Tibial artery (tissue), 4 donors: ENCODE results near the gene CACNA1A.

Experiments
- DNase-seq, 2 donors: peaks; one replicate each; pipeline ENCODE4 v3.0.0-alpha.2; 2019
- H3K27ac ChIP-seq, 2 donors: fragments of 200-600 bp; sonication (generic) in 1 of 2; 1 replicate in 1 of 2; 2 replicates in 1 of 2; pipeline ENCODE4 v1.5.1; 2018 to 2019; ENCODE audit warnings: mild to moderate bottlenecking in 1 of 2
- H3K27me3 ChIP-seq, 2 donors: fragments of 200-600 bp; sonication (generic) in 1 of 2; one replicate each; pipeline versions ENCODE4 v1.5.1 to v1.6.0; 2016 to 2019
- H3K36me3 ChIP-seq, 3 donors: fragments of 200-600 bp; sonication (generic) in 2 of 3; one replicate each; pipeline ENCODE4 v1.5.1; 2016 to 2019; ENCODE audit warnings: mild to moderate bottlenecking in 2 of 3
- H3K4me1 ChIP-seq, 4 donors: fragments of 200-600 bp; sonication (generic) in 2 of 4; 1 replicate in 3 of 4; 2 replicates in 1 of 4; pipeline ENCODE4 v1.5.1; 2016 to 2019
- H3K4me3 ChIP-seq, 2 donors: fragments of 200-600 bp; sonication (generic) in 1 of 2; 1 replicate in 1 of 2; 2 replicates in 1 of 2; pipeline ENCODE4 v1.5.1; 2018 to 2019; ENCODE audit warnings: mild to moderate bottlenecking in 2 of 2
- H3K9me3 ChIP-seq, 3 donors: fragments of 200-600 bp; sonication (generic) in 1 of 3; one replicate each; pipeline ENCODE4 v1.5.1; 2016 to 2019
- CTCF ChIP-seq, 2 experiments: fragments of 200-600 bp in 1 of 2; fragments of 450-650 bp in 1 of 2; IDR thresholded peaks; one replicate each; pipeline ENCODE4 v1.5.1; 2017 to 2019; ENCODE audit warnings: antibody characterized with exemption in 2 of 2, mild to moderate bottlenecking in 1 of 2, moderate library complexity in 1 of 2
- intact Hi-C: fragments of 100-400 bp; cut with DNase I; formaldehyde crosslinking; loops from one replicate; pipeline ENCODE4 v1.15.0; 2023; ENCODE audit warnings: low total_unique reads

The CACNA1A gene

DNA sequence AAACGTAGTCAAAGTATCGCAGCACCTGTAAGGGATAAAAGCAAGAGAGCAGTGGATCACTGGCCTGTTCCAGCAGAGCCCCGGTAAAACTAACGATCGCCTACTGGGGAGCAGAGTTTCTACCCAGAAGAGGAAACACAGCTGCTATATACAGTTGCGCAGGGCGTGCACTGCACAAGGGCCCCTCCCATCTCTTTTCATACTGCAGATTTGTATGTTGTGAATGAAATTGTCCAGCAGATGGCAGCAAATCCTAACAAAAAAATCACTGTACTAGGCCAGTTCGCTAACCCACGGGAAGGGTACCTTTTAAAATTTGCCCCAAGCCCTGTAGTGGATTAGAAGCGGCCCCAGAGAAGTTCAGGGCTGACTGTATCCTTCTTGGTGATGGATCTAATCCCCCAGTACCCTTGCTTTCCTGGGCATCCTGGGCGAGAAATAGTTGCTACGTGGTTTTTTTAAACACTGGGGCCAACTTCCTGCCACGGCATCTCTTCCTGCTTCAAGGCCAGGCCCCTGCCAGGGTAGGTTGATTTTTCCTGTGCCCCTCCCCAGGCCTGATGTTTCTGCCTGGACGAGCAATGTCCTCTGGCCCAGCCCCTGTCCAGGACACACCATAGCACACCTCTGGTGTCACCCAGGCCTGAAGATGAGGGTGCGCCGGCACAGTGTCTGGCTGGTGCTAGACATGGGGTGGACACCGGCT lies 229.0 kb downstream of the CACNA1A start:
- H3K27ac ChIP-seq: no peak overlapping the region
- H3K36me3 ChIP-seq: no peaks in the 10 kb centered on the region
- H3K4me1 ChIP-seq: peaks cover 0 to 11% (median 5%) of the 10 kb centered on the region in 4 donors
- H3K27me3 ChIP-seq: peaks cover 0 to 9% of the 10 kb centered on the region in 2 donors
- no peak overlapping the region for H3K4me3 ChIP-seq
- intact Hi-C loops: loop anchor here (5.0 to 10.0 kb wide), 4 partner anchors 155 to 608 kb away; no protein-coding TSS in a partner anchor
- no peaks in the 10 kb centered on the region for H3K9me3 ChIP-seq
- TF ChIP-seq CTCF (IDR thresholded peaks at IDR 0.05): peak; percentile 59 to 77
- peak in 1 of 2 donors; percentile 34 for DNase-seq

DNA sequence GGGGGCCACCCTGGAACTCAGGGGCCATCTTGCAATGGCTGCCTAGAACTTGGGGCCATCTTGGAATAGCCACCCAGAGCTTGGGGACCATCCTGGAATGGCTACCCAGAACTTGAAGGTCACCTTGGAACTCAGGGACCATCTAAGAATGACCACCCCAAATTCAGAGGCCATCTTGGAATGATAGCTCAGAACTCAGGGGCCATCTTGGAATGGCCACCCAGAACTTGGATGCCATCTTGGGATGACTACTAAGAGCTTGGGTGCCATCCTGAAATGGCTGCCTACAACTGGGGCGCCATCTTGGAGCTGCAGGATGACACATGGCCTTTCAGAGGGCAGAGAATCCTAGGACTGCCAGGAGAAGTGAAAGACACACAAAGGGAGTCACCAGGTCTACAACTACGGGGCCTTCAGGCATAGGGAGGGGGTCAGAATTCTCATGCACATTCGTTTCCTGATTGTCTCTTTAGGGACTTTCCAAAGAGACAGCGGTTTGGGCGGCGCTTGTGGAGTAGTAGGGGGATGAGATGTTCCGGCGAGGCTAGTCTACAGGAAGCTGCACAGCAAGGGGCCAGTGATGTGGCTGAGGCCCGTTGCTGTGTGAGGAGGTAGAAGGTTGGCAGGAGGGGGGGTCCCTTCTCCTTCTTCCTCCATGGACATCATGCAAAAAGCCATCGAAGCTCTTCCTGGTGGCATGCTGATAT lies 231.1 kb downstream of the CACNA1A start:
- intact Hi-C loops: loop anchor here (5.0 to 10.0 kb wide), 4 partner anchors 157 to 610 kb away; no protein-coding TSS in a partner anchor
- H3K9me3 ChIP-seq: no peaks in the 10 kb centered on the region
- H3K4me3 ChIP-seq: no peak overlapping the region
- H3K36me3 ChIP-seq: no peaks in the 10 kb centered on the region
- TF ChIP-seq CTCF (IDR thresholded peaks at IDR 0.05): no peak
- H3K27ac ChIP-seq: no peak overlapping the region
- no peaks in the 10 kb centered on the region for H3K27me3 ChIP-seq
- no peak for DNase-seq
- no peaks in the 10 kb centered on the region for H3K4me1 ChIP-seq

GRCh38 chr19:13270514-13271105 lies 235.7 kb downstream of the CACNA1A start:
- Histone ChIP-seq H3K4me1 (no peaks in the 10 kb centered on the region), H3K9me3 (no peaks in the 10 kb centered on the region), H3K36me3 (no peaks in the 10 kb centered on the region), H3K27me3 (peaks cover 0 to 2% of the 10 kb centered on the region in 2 donors), H3K27ac (no peak overlapping the region), H3K4me3 (no peak overlapping the region)
- intact Hi-C loops: loop anchor here (10.0 kb wide), 1 partner anchor 614 kb away; no protein-coding TSS in a partner anchor
- TF ChIP-seq CTCF (IDR thresholded peaks at IDR 0.05): no peak
- DNase-seq: no peak

GRCh38 chr19:13269348-13269747 lies 236.9 kb downstream of the CACNA1A start:
- Histone ChIP-seq H3K9me3 (no peaks in the 10 kb centered on the region), H3K36me3 (no peaks in the 10 kb centered on the region), H3K27me3 (peaks cover 0 to 2% of the 10 kb centered on the region in 2 donors), H3K4me3 (no peak overlapping the region), H3K27ac (no peak overlapping the region), H3K4me1 (no peaks in the 10 kb centered on the region)
- intact Hi-C loops: loop anchor here (10.0 kb wide), 1 partner anchor 125 kb away; no protein-coding TSS in a partner anchor
- no peak for TF ChIP-seq CTCF (IDR thresholded peaks at IDR 0.05)
- DNase-seq: no peak

DNA sequence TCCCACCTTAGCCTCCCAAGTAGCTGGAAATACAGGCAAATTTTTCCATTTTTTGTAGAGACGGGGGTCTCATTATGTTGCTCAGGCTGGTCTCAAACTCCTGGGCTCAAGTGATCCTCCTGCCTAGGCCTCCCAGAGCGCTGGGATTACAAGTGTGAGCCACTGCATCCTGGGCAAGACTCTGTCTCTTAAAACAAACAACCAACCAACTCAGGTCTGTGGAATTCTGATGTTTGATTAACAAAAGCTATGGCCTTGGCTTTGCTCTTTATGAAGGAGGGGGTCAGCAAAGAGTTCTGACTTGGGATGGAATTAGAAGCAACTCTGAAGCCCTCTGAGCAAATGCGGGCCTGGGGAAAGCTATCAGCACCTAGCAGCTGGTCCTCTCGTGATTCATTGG lies 238.4 kb downstream of the CACNA1A start:
- H3K9me3 ChIP-seq: no peaks in the 10 kb centered on the region
- no peaks in the 10 kb centered on the region for H3K36me3 ChIP-seq
- H3K27ac ChIP-seq: no peak overlapping the region
- no peaks in the 10 kb centered on the region for H3K4me1 ChIP-seq
- TF ChIP-seq CTCF (IDR thresholded peaks at IDR 0.05): no peak
- intact Hi-C loops: loop anchor here (10.0 kb wide), 1 partner anchor 123 kb away; no protein-coding TSS in a partner anchor
- peaks cover 0 to 6% of the 10 kb centered on the region in 2 donors for H3K27me3 ChIP-seq
- no peak overlapping the region for H3K4me3 ChIP-seq
- DNase-seq: no peak
